ENCODE measurements around the gene PLD3.
"Not testable (repeated sequence)": the region's sequence is repeated elsewhere in the genome, so short reads cannot be mapped to it uniquely, and the experiment has no call there.

Gene PLD3

GRCh38 chr19:40396886-40397567 lies 48.5 kb downstream of the PLD3 start:
- Histone ChIP-seq H3K9me3 (ENCODE audit: control insufficient read depth, low read length) (no peaks in the 10 kb centered on the region), H3K9ac (ENCODE audit: low read length) (no peak overlapping the region), H3K27me3 (ENCODE audit: control insufficient read depth, insufficient read depth, low read length) (no peaks in the 10 kb centered on the region), H3K36me3 (ENCODE audit: control insufficient read depth, insufficient read depth, low read length) (no peaks in the 10 kb centered on the region), H3K4me3 (ENCODE audit: low read length) (no peak overlapping the region), H3K4me1 (ENCODE audit: control insufficient read depth, insufficient read depth, low read length) (peaks cover 7% of the 10 kb centered on the region)

- H3K4me1 ChIP-seq (ENCODE audit: control insufficient read depth, insufficient read depth, low read length) = peaks cover 7% of the 10 kb centered on the region
These were observed 49.0 kb downstream of the PLD3 start for GRCh38 chr19:40397568-40397906.

GRCh38 chr19:40398417-40399131 lies 50.1 kb downstream of the PLD3 start:
- Histone ChIP-seq H3K9me3 (ENCODE audit: control insufficient read depth, low read length) (no peaks in the 10 kb centered on the region), H3K4me3 (ENCODE audit: low read length) (no peak overlapping the region), H3K27me3 (ENCODE audit: control insufficient read depth, insufficient read depth, low read length) (no peaks in the 10 kb centered on the region), H3K36me3 (ENCODE audit: control insufficient read depth, insufficient read depth, low read length) (no peaks in the 10 kb centered on the region), H3K4me1 (ENCODE audit: control insufficient read depth, insufficient read depth, low read length) (peaks cover 4% of the 10 kb centered on the region), H3K9ac (ENCODE audit: low read length) (no peak overlapping the region)

More at GRCh38 chr19:40397568-40397906, 49.0 kb downstream of the PLD3 start:
- H3K9ac ChIP-seq (ENCODE audit: low read length) = no peak overlapping the region
- no peak overlapping the region for H3K4me3 ChIP-seq (ENCODE audit: low read length)
- no peaks in the 10 kb centered on the region for H3K27me3 ChIP-seq (ENCODE audit: control insufficient read depth, insufficient read depth, low read length)
- no peaks in the 10 kb centered on the region for H3K9me3 ChIP-seq (ENCODE audit: control insufficient read depth, low read length)
- H3K36me3 ChIP-seq (ENCODE audit: control insufficient read depth, insufficient read depth, low read length) = no peaks in the 10 kb centered on the region

- Histone ChIP-seq H3K36me3 (ENCODE audit: control insufficient read depth, insufficient read depth, low read length) (no peaks in the 10 kb centered on the region), H3K4me3 (ENCODE audit: low read length) (no peak overlapping the region), H3K4me1 (ENCODE audit: control insufficient read depth, insufficient read depth, low read length) (peaks cover 4% of the 10 kb centered on the region), H3K27me3 (ENCODE audit: control insufficient read depth, insufficient read depth, low read length) (no peaks in the 10 kb centered on the region), H3K9ac (ENCODE audit: low read length) (no peak overlapping the region), H3K9me3 (ENCODE audit: control insufficient read depth, low read length) (no peaks in the 10 kb centered on the region)
These were observed 52.1 kb downstream of the PLD3 start for GRCh38 chr19:40400559-40400958.

- no peaks in the 10 kb centered on the region for H3K9me3 ChIP-seq (ENCODE audit: control insufficient read depth, low read length)
- no peaks in the 10 kb centered on the region for H3K36me3 ChIP-seq (ENCODE audit: control insufficient read depth, insufficient read depth, low read length)
- peak overlapping the region; percentile 47 for H3K9ac ChIP-seq (ENCODE audit: low read length)
- no peaks in the 10 kb centered on the region for H3K27me3 ChIP-seq (ENCODE audit: control insufficient read depth, insufficient read depth, low read length)
- peaks cover 8% of the 10 kb centered on the region for H3K4me1 ChIP-seq (ENCODE audit: control insufficient read depth, insufficient read depth, low read length)
- no peak overlapping the region for H3K4me3 ChIP-seq (ENCODE audit: low read length)
These were observed 54.9 kb downstream of the PLD3 start for GRCh38 chr19:40403262-40403984.

- Histone ChIP-seq H3K9me3 (ENCODE audit: control insufficient read depth, low read length) (no peaks in the 10 kb centered on the region), H3K27me3 (ENCODE audit: control insufficient read depth, insufficient read depth, low read length) (no peaks in the 10 kb centered on the region), H3K9ac (ENCODE audit: low read length) (no peak overlapping the region), H3K4me1 (ENCODE audit: control insufficient read depth, insufficient read depth, low read length) (peaks cover 8% of the 10 kb centered on the region), H3K36me3 (ENCODE audit: control insufficient read depth, insufficient read depth, low read length) (no peaks in the 10 kb centered on the region), H3K4me3 (ENCODE audit: low read length) (no peak overlapping the region)
These were observed 59.5 kb downstream of the PLD3 start for GRCh38 chr19:40407714-40408597.

GRCh38 chr19:40408598-40408925 lies 60.1 kb downstream of the PLD3 start:
- H3K4me3 ChIP-seq (ENCODE audit: low read length); H3K9ac ChIP-seq (ENCODE audit: low read length): not testable (repeated sequence)

GRCh38 chr19:40410030-40410389 lies 61.5 kb downstream of the PLD3 start:
- H3K9ac ChIP-seq (ENCODE audit: low read length) = no peak overlapping the region
- H3K27me3 ChIP-seq (ENCODE audit: control insufficient read depth, insufficient read depth, low read length) = no peaks in the 10 kb centered on the region
- H3K36me3 ChIP-seq (ENCODE audit: control insufficient read depth, insufficient read depth, low read length) = no peaks in the 10 kb centered on the region
- H3K4me1 ChIP-seq (ENCODE audit: control insufficient read depth, insufficient read depth, low read length) = peaks cover 5% of the 10 kb centered on the region
- H3K9me3 ChIP-seq (ENCODE audit: control insufficient read depth, low read length) = no peaks in the 10 kb centered on the region
- H3K4me3 ChIP-seq (ENCODE audit: low read length) = no peak overlapping the region

More at GRCh38 chr19:40408598-40408925, 60.1 kb downstream of the PLD3 start:
- H3K9me3 ChIP-seq (ENCODE audit: control insufficient read depth, low read length); H3K27me3 ChIP-seq (ENCODE audit: control insufficient read depth, insufficient read depth, low read length); H3K4me1 ChIP-seq (ENCODE audit: control insufficient read depth, insufficient read depth, low read length); H3K36me3 ChIP-seq (ENCODE audit: control insufficient read depth, insufficient read depth, low read length): not testable (repeated sequence)

GRCh38 chr19:40411125-40411842 lies 62.8 kb downstream of the PLD3 start:
- H3K27me3 ChIP-seq (ENCODE audit: control insufficient read depth, insufficient read depth, low read length) = no peaks in the 10 kb centered on the region
- no peaks in the 10 kb centered on the region for H3K36me3 ChIP-seq (ENCODE audit: control insufficient read depth, insufficient read depth, low read length)
- H3K9me3 ChIP-seq (ENCODE audit: control insufficient read depth, low read length) = no peaks in the 10 kb centered on the region
- no peak overlapping the region for H3K4me3 ChIP-seq (ENCODE audit: low read length)
- H3K9ac ChIP-seq (ENCODE audit: low read length) = no peak overlapping the region
- peaks cover 5% of the 10 kb centered on the region for H3K4me1 ChIP-seq (ENCODE audit: control insufficient read depth, insufficient read depth, low read length)

- Histone ChIP-seq H3K9ac (ENCODE audit: low read length) (peak overlapping the region; percentile 3), H3K9me3 (ENCODE audit: control insufficient read depth, low read length) (no peaks in the 10 kb centered on the region), H3K4me3 (ENCODE audit: low read length) (no peak overlapping the region), H3K27me3 (ENCODE audit: control insufficient read depth, insufficient read depth, low read length) (no peaks in the 10 kb centered on the region), H3K4me1 (ENCODE audit: control insufficient read depth, insufficient read depth, low read length) (peaks cover 5% of the 10 kb centered on the region), H3K36me3 (ENCODE audit: control insufficient read depth, insufficient read depth, low read length) (no peaks in the 10 kb centered on the region)
These were observed 63.5 kb downstream of the PLD3 start for GRCh38 chr19:40411958-40412499.

- Histone ChIP-seq H3K9me3 (ENCODE audit: control insufficient read depth, low read length) (no peaks in the 10 kb centered on the region), H3K4me3 (ENCODE audit: low read length) (no peak overlapping the region), H3K9ac (ENCODE audit: low read length) (no peak overlapping the region), H3K36me3 (ENCODE audit: control insufficient read depth, insufficient read depth, low read length) (no peaks in the 10 kb centered on the region), H3K27me3 (ENCODE audit: control insufficient read depth, insufficient read depth, low read length) (no peaks in the 10 kb centered on the region), H3K4me1 (ENCODE audit: control insufficient read depth, insufficient read depth, low read length) (peaks cover 10% of the 10 kb centered on the region)
These were observed 64.4 kb downstream of the PLD3 start for GRCh38 chr19:40412866-40413265.

Measured in mucosa of stomach (tissue), 1 donor.